Fibroblast of pulmonary artery (primary cell): Measurements from ENCODE around the gene STARD10.
"Not testable (repeated sequence)": the region's sequence is repeated elsewhere in the genome, so short reads cannot be mapped to it uniquely, and the experiment has no call there.

ENCODE experiments used
- DNase-seq: peaks from one replicate; pipeline ENCODE4 v3.0.0-alpha.2; 2010; ENCODE audit warnings: low read depth
- H3K4me3 ChIP-seq: replicated peaks from 2 replicates; pipeline ENCODE4 v1.5.1; 2011; ENCODE audit warnings: low read depth, mild to moderate bottlenecking, control low read depth, low read length, moderate library complexity
- CTCF ChIP-seq: IDR thresholded peaks from 2 replicates; pipeline ENCODE4 v1.5.1; 2011; ENCODE audit warnings: mild to moderate bottlenecking, control low read depth, low read length, inconsistent platforms; ENCODE audit errors: missing control alignments

Gene STARD10

GRCh38 chr11:72829884-72830533 is 36.2 kb upstream of the STARD10 start:
- no peak for DNase-seq
- no peak overlapping the region for H3K4me3 ChIP-seq
- TF ChIP-seq CTCF = no peak

- no peak for TF ChIP-seq CTCF
- DNase-seq = no peak
- H3K4me3 ChIP-seq = no peak overlapping the region
These were observed 35.3 kb upstream of the STARD10 start for GRCh38 chr11:72829178-72829577.

- DNase-seq = no peak
- TF ChIP-seq CTCF = no peak
- H3K4me3 ChIP-seq = no peak overlapping the region
These were observed 34.9 kb upstream of the STARD10 start for GRCh38 chr11:72828692-72829101.

GRCh38 chr11:72828081-72828567 is 34.3 kb upstream of the STARD10 start:
- H3K4me3 ChIP-seq = no peak overlapping the region
- no peak for DNase-seq
- TF ChIP-seq CTCF = no peak

- not testable (repeated sequence) for DNase-seq
These were observed 33.8 kb upstream of the STARD10 start for GRCh38 chr11:72827656-72828055.

GRCh38 chr11:72826942-72827480 is 33.2 kb upstream of the STARD10 start:
- no peak for TF ChIP-seq CTCF
- no peak overlapping the region for H3K4me3 ChIP-seq
- no peak for DNase-seq

More at GRCh38 chr11:72827656-72828055, 33.8 kb upstream of the STARD10 start:
- not testable (repeated sequence) for H3K4me3 ChIP-seq

GRCh38 chr11:72826191-72826941 is 32.5 kb upstream of the STARD10 start:
- no peak for TF ChIP-seq CTCF
- H3K4me3 ChIP-seq = no peak overlapping the region
- DNase-seq = no peak
